Measurements from ENCODE around the gene OLFM4.
"Not testable (repeated sequence)": the region's sequence is repeated elsewhere in the genome, so short reads cannot be mapped to it uniquely, and the experiment has no call there.

Gene OLFM4, protein sequence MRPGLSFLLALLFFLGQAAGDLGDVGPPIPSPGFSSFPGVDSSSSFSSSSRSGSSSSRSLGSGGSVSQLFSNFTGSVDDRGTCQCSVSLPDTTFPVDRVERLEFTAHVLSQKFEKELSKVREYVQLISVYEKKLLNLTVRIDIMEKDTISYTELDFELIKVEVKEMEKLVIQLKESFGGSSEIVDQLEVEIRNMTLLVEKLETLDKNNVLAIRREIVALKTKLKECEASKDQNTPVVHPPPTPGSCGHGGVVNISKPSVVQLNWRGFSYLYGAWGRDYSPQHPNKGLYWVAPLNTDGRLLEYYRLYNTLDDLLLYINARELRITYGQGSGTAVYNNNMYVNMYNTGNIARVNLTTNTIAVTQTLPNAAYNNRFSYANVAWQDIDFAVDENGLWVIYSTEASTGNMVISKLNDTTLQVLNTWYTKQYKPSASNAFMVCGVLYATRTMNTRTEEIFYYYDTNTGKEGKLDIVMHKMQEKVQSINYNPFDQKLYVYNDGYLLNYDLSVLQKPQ

DNA sequence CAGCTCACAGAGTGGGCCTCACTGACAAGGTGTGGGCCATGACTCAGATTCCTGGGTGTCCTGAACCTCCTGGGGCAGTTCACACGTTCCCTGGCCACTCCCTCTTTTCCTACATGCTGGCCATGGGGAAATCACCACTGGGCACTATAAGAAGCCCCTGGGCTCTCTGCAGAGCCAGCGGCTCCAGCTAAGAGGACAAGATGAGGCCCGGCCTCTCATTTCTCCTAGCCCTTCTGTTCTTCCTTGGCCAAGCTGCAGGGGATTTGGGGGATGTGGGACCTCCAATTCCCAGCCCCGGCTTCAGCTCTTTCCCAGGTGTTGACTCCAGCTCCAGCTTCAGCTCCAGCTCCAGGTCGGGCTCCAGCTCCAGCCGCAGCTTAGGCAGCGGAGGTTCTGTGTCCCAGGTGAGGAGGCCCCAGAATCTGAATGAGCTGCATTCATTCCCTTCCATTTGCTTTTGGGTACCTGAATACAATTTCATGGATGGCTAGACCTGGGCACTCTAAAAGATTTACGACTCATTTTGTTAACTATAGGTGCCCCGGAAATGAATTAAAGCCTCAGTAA, at the start of gene OLFM4:
Gene OLFM4, plus strand, starts transcription at position 177 of the 567 bp plus-strand sequence. Its CDS starts 24 bp downstream, at position 201.
- DNase-seq = no peak

- DNase-seq = peak; percentile 25
Measured at GRCh38 chr13:52978989-52979388, 49.6 kb upstream of the OLFM4 start.

GRCh38 chr13:52980695-52981094, 47.9 kb upstream of the OLFM4 start:
- DNase-seq = no peak

GRCh38 chr13:52983836-52984235, 44.8 kb upstream of the OLFM4 start:
- DNase-seq = no peak

- no peak for DNase-seq
Measured at GRCh38 chr13:52984881-52985363, 43.7 kb upstream of the OLFM4 start.

GRCh38 chr13:52991344-52992020, 37.1 kb upstream of the OLFM4 start:
- no peak for DNase-seq

DNA sequence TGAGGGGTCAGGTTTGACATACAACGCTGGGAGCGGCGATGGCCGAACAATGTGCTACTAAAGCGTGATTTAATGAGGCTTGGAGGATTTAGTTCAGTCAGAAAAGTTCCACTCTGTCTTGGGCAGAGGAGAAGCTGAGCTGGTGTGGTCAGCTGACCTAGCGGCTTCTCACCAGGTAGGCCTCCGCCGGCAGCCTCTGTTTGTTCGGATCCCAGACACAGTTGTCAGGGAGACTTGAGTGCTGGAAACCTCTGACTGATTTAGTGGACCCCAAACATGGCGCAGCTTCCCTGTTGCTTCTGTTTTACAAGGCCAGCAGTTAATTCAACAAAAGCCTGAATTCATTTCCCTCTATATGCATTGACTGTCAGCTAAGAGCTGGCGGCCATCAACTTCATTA, 36.5 kb upstream of the OLFM4 start:
- DNase-seq = no peak

DNA sequence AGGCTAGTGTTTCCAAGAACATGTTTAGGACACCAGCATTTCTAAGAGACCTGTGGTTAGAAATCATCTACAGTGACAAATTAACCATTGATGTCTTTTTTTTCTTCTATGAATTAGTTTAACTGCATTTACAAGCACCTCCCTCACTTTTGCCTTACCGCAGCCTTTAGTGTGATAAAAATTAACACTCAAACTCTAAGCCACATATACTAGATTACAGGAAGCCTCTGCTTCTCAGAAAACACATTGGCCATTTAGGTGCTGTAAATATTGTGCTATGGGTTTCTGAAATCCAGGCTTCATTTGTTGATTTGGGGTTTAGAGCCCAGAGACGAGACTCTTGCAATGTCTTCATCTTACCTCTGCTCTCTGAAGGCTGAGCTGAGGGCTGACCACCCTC, 34.6 kb upstream of the OLFM4 start:
- no peak for DNase-seq

GRCh38 chr13:52994865-52995264, 33.7 kb upstream of the OLFM4 start:
- peak; percentile 70 for DNase-seq

GRCh38 chr13:52995946-52996345, 32.7 kb upstream of the OLFM4 start:
- no peak for DNase-seq

- no peak for DNase-seq
Measured at GRCh38 chr13:52997951-52998876, 30.4 kb upstream of the OLFM4 start.

DNA sequence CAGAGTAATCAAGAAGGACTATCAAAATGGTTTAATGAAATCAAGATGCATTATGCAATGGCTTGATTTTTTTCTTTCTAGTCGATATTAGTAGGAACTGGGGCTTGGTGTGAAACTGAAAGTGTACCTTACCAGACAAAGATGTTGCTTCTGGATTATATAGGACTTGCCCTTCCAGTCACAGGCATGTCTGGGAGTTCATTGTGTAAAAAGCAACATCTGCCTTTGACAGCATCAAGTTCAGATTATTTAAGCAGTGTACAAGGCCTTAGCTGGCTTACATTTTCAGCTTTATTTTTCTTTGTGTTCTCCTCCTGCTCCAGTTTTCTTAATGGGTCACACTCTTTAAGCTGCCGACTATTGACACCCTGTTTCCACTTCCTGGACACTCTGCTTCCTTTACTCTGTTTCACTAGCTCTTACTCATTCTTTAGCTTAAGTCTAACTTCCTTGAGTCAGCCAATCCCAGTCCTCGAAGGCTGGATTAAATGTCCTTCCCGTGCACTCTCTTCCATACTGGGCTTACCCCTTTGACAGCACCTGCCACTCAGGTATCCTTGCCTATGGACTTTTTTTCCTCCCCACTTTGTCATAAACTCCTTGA, 29.4 kb upstream of the OLFM4 start:
- DNase-seq = no peak

- DNase-seq = peak; percentile 17
Measured at GRCh38 chr13:53001444-53002225, 27.0 kb upstream of the OLFM4 start.

DNA sequence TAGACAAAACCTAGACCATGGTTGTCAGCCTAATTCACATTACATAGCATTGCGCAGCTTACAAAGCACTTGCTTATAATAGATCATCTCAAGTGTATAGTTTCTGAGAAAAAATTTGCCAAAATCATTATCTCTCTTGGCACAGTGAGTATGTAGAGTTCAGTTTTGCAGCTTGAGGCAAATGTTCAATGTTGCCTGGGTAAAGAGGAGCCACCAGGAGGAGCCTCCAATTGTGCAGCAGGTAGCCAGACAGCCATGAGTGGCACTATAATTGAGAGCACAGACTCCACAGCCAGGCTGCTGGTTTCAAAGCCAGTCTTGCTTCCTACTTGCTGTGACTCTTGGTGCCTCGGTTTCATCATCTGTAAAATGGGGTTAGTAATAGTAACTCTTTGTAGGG, 24.0 kb upstream of the OLFM4 start:
- DNase-seq = no peak

- DNase-seq = peak; percentile 48
Measured at GRCh38 chr13:53005626-53006025, 23.0 kb upstream of the OLFM4 start.

- DNase-seq = no peak
Measured at GRCh38 chr13:53007872-53008271, 20.7 kb upstream of the OLFM4 start.

- DNase-seq = no peak
Measured at GRCh38 chr13:53010374-53011105, 18.1 kb upstream of the OLFM4 start.

DNA sequence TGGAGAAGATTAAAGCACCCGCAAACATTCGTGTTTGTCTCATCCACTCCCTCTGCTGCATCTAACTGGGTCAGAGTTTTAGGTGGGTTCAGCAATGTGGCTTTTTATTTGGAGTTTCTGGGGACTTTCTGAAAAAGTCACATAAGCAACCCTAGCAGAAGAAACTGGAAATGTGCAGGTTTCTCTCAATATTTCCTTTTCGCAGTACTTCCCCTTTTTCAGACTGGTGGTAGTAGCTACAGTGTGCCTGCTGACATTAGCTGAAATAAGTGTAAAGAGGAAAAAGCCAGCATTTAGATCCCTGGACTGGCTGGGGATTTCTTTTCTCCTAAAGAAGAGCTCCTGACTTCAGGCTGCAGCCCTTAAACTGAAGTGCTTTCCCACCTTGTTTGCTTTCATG, 15.9 kb upstream of the OLFM4 start:
- no peak for DNase-seq

DNA sequence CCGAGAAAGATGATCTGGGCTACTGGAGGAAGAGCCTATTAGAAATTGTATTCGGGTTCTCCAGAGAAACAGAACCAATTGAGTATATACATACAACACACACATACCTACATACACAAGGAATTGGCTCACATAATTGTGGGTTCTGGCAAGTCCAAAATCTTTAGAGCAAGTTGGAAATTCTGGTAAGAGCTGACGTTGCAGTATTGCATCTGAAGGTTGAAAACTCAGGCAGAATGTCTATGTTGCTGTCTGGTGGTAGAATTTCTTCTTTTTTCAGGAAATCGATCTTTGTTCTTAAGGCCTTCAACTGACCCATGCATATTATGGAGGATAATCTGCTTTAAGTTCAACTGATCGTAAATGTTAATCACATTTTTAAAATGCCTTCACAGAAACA, 15.5 kb upstream of the OLFM4 start:
- no peak for DNase-seq

DNA sequence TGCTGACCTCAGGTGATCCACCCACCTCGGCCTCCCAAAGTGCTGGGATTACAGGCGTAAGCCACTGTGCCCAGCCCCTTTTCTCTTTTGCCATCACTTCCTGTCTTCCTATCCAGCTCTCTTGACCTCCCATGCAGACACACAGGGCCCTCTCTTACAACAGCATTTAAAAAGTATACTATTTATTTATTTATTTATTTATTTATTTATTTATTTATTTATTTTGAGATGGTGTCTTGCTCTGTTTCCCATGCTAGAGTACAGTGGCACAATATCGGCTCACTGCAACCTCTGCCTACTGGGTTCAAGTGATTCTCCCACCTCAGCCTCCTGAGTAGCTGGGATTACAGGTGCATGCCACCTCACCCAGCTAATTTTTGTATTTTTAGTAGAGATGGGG, 14.6 kb upstream of the OLFM4 start:
- not testable (repeated sequence) for DNase-seq
